A549 (cell line): ENCODE measurements around the gene GAB1. TPM values are rescaled to one million over a fixed set of nuclear protein-coding genes. Genes with fewer than 3 reads are reported as not detected.

Source experiments
- ATAC-seq, 2 experiments: fragments of 200-7000 bp in 1 of 2; fragments of >200 bp in 1 of 2; cut with Nextera tagmentation in 1 of 2; cut with Tn5 transposase in 1 of 2; 3 replicates each; pipeline versions ENCODE4 v1.8.0 to v1.9.1; 2018 to 2020; ENCODE audit warnings: mild to moderate bottlenecking in 1 of 2, moderate library complexity in 1 of 2
- CTCF ChIA-PET: fragments of 300-600 bp; sonication (Branson Sonifier 250); formaldehyde crosslinking; extraction: SDS; loops from one replicate; lab custom pipeline; 2021; ENCODE audit warnings: antibody characterized with exemption, inconsistent platforms; lab: Yijun Ruan, JAX
- POLR2A ChIA-PET: fragments of 350-600 bp; formaldehyde crosslinking; extraction: SDS; loops from one replicate; lab custom pipeline; 2021; ENCODE audit warnings: antibody characterized with exemption, inconsistent platforms; lab: Yijun Ruan, JAX
- DNase-seq, 2 experiments: peaks; one replicate each; pipeline versions ENCODE4 v3.0.0 to v3.0.0-alpha.2; 2011 to 2016; ENCODE audit warnings: low read depth in 1 of 2, low spot score in 1 of 2
- FAIRE-seq: peaks from 2 replicates; lab custom pipeline; 2011; peaks lifted over from hg19 to GRCh38; lab: Jason Lieb, UNC
- H3K27ac ChIP-seq, 2 experiments: fragments of >200 bp; sonication (Bioruptor Twin); formaldehyde crosslinking; 3 replicates each; pipeline ENCODE4 v1.5.1; 2016 to 2017
- H3K4me1 ChIP-seq: fragments of >200 bp; sonication (Bioruptor Twin); formaldehyde crosslinking; 3 replicates; pipeline ENCODE4 v1.6.1; 2016
- H3K4me2 ChIP-seq: fragments of >200 bp; sonication (Bioruptor Twin); formaldehyde crosslinking; 3 replicates; pipeline ENCODE4 v1.6.1; 2016
- H3K4me3 ChIP-seq: fragments of >200 bp; sonication (Bioruptor Twin); formaldehyde crosslinking; 3 replicates; pipeline ENCODE4 v1.5.1; 2016
- H3K9me3 ChIP-seq: fragments of >200 bp; sonication (Bioruptor Twin); formaldehyde crosslinking; 3 replicates; pipeline ENCODE4 v1.6.1; 2016
- CBX2 ChIP-seq: fragments of 200-600 bp; sonication (generic); IDR thresholded peaks from 2 replicates; pipeline ENCODE4 v1.6.1; 2016; ENCODE audit warnings: low read depth, mild to moderate bottlenecking, borderline replicate concordance
- EHF ChIP-seq: fragments of 250-450 bp; sonication (Bioruptor Pico); IDR thresholded peaks from 2 replicates; pipeline ENCODE4 v1.5.0; 2020; ENCODE audit warnings: mild to moderate bottlenecking
- ESRRA ChIP-seq: fragments of 150-350 bp; IDR thresholded peaks from 2 replicates; pipeline ENCODE4 v1.6.1; 2014; ENCODE audit warnings: mild to moderate bottlenecking, low read length, borderline replicate concordance
- FOXS1 ChIP-seq: fragments of 250-450 bp; sonication (Bioruptor Pico); IDR thresholded peaks from 2 replicates; pipeline ENCODE4 v1.5.0; 2020; ENCODE audit warnings: mild to moderate bottlenecking, moderate library complexity
- HOXB13 ChIP-seq: fragments of 250-450 bp; sonication (Bioruptor Pico); IDR thresholded peaks from 2 replicates; pipeline ENCODE4 v1.5.0; 2020; ENCODE audit warnings: low read depth, mild to moderate bottlenecking, moderate library complexity
- MAFK ChIP-seq: fragments of 450-650 bp; IDR thresholded peaks from 2 replicates; pipeline ENCODE4 v1.6.1; 2014; ENCODE audit not compliant: partially characterized antibody
- MAZ ChIP-seq: fragments of 150-350 bp; IDR thresholded peaks from 2 replicates; pipeline ENCODE4 v1.6.1; 2014; ENCODE audit warnings: antibody characterized with exemption, low read depth, low read length, borderline replicate concordance
- MYC ChIP-seq: IDR thresholded peaks from 2 replicates; pipeline ENCODE4 v1.6.1; 2012; ENCODE audit warnings: mild to moderate bottlenecking, inconsistent platforms, low read length, improper control_type of control experiment, borderline replicate concordance
- NFE2L2 ChIP-seq: fragments of 150-350 bp; conservative IDR thresholded peaks from 2 replicates; pipeline ENCODE4 v1.6.1; 2014; ENCODE audit warnings: low read length
- NPAS2 ChIP-seq: fragments of 250-450 bp; sonication (Bioruptor Pico); IDR thresholded peaks from 2 replicates; pipeline ENCODE4 v1.8.0; 2022; ENCODE audit warnings: mild to moderate bottlenecking, moderate library complexity, borderline replicate concordance
- PHF8 ChIP-seq: fragments of 200-600 bp; sonication (generic); IDR thresholded peaks from 2 replicates; pipeline ENCODE4 v1.6.1; 2016; ENCODE audit warnings: low read depth, mild to moderate bottlenecking, antibody characterized with exemption, moderate library complexity, borderline replicate concordance
- POLR2AphosphoS2 ChIP-seq: conservative IDR thresholded peaks from 2 replicates; pipeline ENCODE4 v1.6.1; 2012; ENCODE audit warnings: low read length, improper control_type of control experiment, inconsistent platforms
- TFCP2L1 ChIP-seq: fragments of 250-450 bp; sonication (Bioruptor Pico); IDR thresholded peaks from 2 replicates; pipeline ENCODE4 v1.5.0; 2021; ENCODE audit warnings: mild to moderate bottlenecking
- ZNF302 ChIP-seq: fragments of 250-450 bp; sonication (Bioruptor Pico); IDR thresholded peaks from 2 replicates; pipeline ENCODE4 v1.9.0; 2021; ENCODE audit warnings: inconsistent platforms, mild to moderate bottlenecking, moderate library complexity
- WGBS: methylation state at CpG from one replicate; pipeline ENCODE4 v1.1.6; 2017; ENCODE audit errors: missing lambda C conversion rate; 5-methylcytosine and 5-hydroxymethylcytosine counted together
- polyA plus RNA-seq, 4 experiments: library from polyadenylated mRNA; depleted of rRNA in 3 of 4; stranded (reverse); fragments of >200 nt; fragmentation: RNase III in 1 of 4; extraction: RNeasy Plus Mini Kit Qiagen cat#74134 plus additional on column Dnase treatment in 1 of 4; gene quantifications; 2 replicates in 3 of 4; 3 replicates in 1 of 4; pipeline ENCODE4 v1.2.3, GENCODE V29; 2011 to 2017
- TF ChIP-seq, protein P1 (sequence below): fragments of >200 bp; sonication (Bioruptor Twin); formaldehyde crosslinking; IDR thresholded peaks from 3 replicates; pipeline ENCODE4 v1.6.1; 2016
- TF ChIP-seq, protein P2 (sequence below): fragments of 450-650 bp; IDR thresholded peaks from 2 replicates; pipeline ENCODE4 v1.6.1; 2014; ENCODE audit warnings: antibody characterized with exemption
- TF ChIP-seq, protein P3 (sequence below): fragments of >200 bp; sonication (Bioruptor Twin); formaldehyde crosslinking; IDR thresholded peaks from 3 replicates; pipeline ENCODE4 v1.5.1; 2016

Gene GAB1
- polyA plus RNA-seq, 2 of the 4 experiments (the other 2 are of a cell fraction), result 2.3 to 3.6 TPM

DNA sequence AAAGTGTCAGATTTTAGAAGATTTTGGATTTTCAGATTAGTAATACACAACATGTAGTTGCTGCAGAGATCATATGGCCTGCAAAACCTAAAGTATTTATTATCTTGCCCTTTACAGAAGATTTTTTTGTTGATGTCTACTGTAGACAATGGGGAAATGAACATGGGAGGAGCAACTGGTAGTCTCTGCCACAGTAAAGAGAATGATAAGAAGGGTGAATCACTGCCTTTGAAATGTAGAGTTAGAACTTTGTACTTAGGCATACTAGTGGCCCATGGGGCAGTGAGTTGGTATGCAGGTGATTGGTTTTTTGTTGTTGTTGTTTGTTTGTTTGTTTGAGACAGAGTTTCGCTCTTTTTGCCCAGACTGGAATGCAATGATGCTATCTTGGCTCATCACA, 50.1 kb downstream of the GAB1 start:
- H3K4me1 ChIP-seq, result peaks cover 25% of the 10 kb centered on the region
- ATAC-seq, result no peak
- CTCF ChIA-PET, result no interaction called here

DNA sequence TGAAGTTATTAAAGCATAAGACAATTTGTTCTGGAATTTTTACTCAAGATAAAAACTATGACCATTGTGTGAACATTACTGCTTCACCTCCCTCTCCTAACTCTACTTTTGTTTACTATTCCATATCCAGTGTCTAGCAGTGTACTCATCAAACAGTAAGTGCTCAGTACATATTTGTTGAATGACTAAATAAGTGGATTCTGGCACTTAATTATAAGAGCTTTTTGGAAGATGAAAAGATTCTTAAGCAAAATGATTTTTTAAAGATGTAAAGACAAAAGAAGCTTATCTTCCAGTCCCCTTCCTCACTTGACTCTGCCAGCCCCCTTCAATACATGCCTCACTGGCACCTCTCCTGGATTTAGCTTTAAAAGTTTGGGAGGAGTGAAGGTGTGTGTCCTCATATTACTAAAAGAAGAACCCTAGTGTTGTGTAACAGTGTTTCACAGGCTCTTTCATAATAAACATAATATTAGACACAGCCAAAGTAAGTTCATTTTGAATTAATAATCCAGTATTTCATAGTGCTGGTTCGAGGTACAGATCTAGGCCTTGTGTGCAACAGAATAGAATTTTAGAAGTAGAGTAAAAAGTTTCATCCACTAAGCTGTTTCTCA, 53.0 kb downstream of the GAB1 start:
- TF ChIP-seq ZNF302 (CRISPR knock-in tag) (no peak), HOXB13 (CRISPR knock-in tag) (no peak), EHF (CRISPR knock-in tag) (no peak), MYC (no peak), ESRRA (no peak), POLR2AphosphoS2 (no peak), MAZ (no peak), CBX2 (no peak)

More for the DNA sequence above, 50.1 kb downstream of the GAB1 start:
- Histone ChIP-seq H3K9me3 (no peaks in the 10 kb centered on the region), H3K4me3 (no peak overlapping the region), H3K4me2 (no peak overlapping the region), H3K27ac (no peak overlapping the region)
- DNase-seq (no peak), FAIRE-seq (no peak)
- WGBS, result 88% methylated on average over 1 of the region's 1 CpG
- no peak for TF ChIP-seq CBX2
- TF ChIP-seq, protein P1, sequence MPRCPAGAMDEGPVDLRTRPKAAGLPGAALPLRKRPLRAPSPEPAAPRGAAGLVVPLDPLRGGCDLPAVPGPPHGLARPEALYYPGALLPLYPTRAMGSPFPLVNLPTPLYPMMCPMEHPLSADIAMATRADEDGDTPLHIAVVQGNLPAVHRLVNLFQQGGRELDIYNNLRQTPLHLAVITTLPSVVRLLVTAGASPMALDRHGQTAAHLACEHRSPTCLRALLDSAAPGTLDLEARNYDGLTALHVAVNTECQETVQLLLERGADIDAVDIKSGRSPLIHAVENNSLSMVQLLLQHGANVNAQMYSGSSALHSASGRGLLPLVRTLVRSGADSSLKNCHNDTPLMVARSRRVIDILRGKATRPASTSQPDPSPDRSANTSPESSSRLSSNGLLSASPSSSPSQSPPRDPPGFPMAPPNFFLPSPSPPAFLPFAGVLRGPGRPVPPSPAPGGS, result no peak
- no peak for TF ChIP-seq NFE2L2
- no peak for TF ChIP-seq MAFK
- no peak for TF ChIP-seq TFCP2L1 (CRISPR knock-in tag)
- TF ChIP-seq, protein P2, sequence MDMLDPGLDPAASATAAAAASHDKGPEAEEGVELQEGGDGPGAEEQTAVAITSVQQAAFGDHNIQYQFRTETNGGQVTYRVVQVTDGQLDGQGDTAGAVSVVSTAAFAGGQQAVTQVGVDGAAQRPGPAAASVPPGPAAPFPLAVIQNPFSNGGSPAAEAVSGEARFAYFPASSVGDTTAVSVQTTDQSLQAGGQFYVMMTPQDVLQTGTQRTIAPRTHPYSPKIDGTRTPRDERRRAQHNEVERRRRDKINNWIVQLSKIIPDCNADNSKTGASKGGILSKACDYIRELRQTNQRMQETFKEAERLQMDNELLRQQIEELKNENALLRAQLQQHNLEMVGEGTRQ, result no peak
- TF ChIP-seq, protein P3, sequence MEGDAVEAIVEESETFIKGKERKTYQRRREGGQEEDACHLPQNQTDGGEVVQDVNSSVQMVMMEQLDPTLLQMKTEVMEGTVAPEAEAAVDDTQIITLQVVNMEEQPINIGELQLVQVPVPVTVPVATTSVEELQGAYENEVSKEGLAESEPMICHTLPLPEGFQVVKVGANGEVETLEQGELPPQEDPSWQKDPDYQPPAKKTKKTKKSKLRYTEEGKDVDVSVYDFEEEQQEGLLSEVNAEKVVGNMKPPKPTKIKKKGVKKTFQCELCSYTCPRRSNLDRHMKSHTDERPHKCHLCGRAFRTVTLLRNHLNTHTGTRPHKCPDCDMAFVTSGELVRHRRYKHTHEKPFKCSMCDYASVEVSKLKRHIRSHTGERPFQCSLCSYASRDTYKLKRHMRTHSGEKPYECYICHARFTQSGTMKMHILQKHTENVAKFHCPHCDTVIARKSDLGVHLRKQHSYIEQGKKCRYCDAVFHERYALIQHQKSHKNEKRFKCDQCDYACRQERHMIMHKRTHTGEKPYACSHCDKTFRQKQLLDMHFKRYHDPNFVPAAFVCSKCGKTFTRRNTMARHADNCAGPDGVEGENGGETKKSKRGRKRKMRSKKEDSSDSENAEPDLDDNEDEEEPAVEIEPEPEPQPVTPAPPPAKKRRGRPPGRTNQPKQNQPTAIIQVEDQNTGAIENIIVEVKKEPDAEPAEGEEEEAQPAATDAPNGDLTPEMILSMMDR, result no peak
- POLR2A ChIA-PET, result no interaction called here

DNA sequence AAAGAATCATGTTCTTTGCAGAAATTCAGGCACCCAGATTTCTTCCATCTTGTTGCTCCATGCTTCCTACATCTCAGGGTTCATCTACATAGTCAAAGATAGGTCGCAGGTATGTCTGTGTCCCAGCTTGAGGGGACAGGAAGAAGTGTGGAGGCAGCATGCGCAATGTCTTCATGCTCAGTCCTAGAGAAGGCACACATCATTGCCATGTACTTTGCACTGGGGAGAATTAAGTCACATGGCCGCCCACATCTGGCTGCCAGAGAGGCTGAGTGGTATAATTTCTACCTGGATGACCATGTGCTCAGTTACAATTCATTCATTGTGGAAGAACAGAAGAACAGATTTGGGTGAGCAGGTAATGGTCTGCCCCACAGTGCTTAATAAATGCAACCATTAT, 54.1 kb downstream of the GAB1 start:
- no peak overlapping the region for H3K27ac ChIP-seq
- DNase-seq, result no peak
- peaks cover 22% of the 10 kb centered on the region for H3K4me1 ChIP-seq
- H3K9me3 ChIP-seq, result no peaks in the 10 kb centered on the region
- no peak overlapping the region for H3K4me3 ChIP-seq
- no peak overlapping the region for H3K4me2 ChIP-seq
- POLR2A ChIA-PET, result no interaction called here
- CTCF ChIA-PET, result no interaction called here
- ATAC-seq, result no peak
- WGBS, result 87% methylated on average over 3 of the region's 3 CpGs
- FAIRE-seq, result no peak
- TF ChIP-seq PHF8 (no peak), NPAS2 (no peak), FOXS1 (CRISPR knock-in tag) (no peak)
- TF ChIP-seq, protein P2, result no peak

More for the DNA sequence above, 53.0 kb downstream of the GAB1 start:
- no peak for FAIRE-seq
- no peak overlapping the region for H3K27ac ChIP-seq
- peak overlapping the region; percentile 41 for H3K4me2 ChIP-seq
- CTCF ChIA-PET, result interaction anchor here (0.6 to 0.7 kb wide), 3 partner anchors 9 to 1738 kb away, joined by 3 to 4 read pairs (median 3); no protein-coding TSS in a partner anchor
- 0 out of 6 replicates have a peak, but pooled peaks of 1 of the 2 experiments have one; percentile 42 for ATAC-seq
- no peaks in the 10 kb centered on the region for H3K9me3 ChIP-seq
- POLR2A ChIA-PET, result no interaction called here
- 53% methylated on average over 1 of the region's 1 CpG for WGBS
- DNase-seq, result no peak
- H3K4me1 ChIP-seq, result peaks cover 22% of the 10 kb centered on the region
- no peak overlapping the region for H3K4me3 ChIP-seq
